H1 (cell line): ENCODE data around the gene DIP2C. TPM values are rescaled to one million over a fixed set of nuclear protein-coding genes. Genes with fewer than 3 reads are reported as not detected.

ENCODE experiments used
- CTCF ChIP-seq, 3 experiments: IDR thresholded peaks; 1 replicate in 2 of 3; 2 replicates in 1 of 3; pipeline versions ENCODE4 v1.5.1 to v1.6.1; 2011; ENCODE audit warnings: low read length in 3 of 3, mild to moderate bottlenecking in 3 of 3, inconsistent platforms in 2 of 3, low read depth in 1 of 3, moderate library complexity in 1 of 3; ENCODE audit not compliant: insufficient read depth in 1 of 3; ENCODE audit errors: control extremely low read depth in 1 of 3
- TBP ChIP-seq: IDR thresholded peaks from 2 replicates; pipeline ENCODE4 v1.6.1; 2011; ENCODE audit warnings: low read depth, low read length, improper control_type of control experiment
- TCF12 ChIP-seq: IDR thresholded peaks from 2 replicates; pipeline ENCODE4 v1.6.1; 2011; ENCODE audit warnings: low read depth, mild to moderate bottlenecking, low read length
- polyA plus RNA-seq, 7 experiments: library from polyadenylated mRNA; depleted of rRNA in 3 of 7; stranded (reverse) in 5 of 7; unstranded in 2 of 7; fragments of >200 nt in 5 of 7; fragments of 200-250 nt in 2 of 7; gene quantifications; 1 replicate in 5 of 7; 2 replicates in 1 of 7; 4 replicates in 1 of 7; pipeline versions ENCODE4 v1.2.1 to v1.2.3, GENCODE V29; 2011 to 2013; ENCODE audit warnings: missing spikeins in 2 of 7, mixed read lengths in 2 of 7
- total RNA-seq: library from RNA; stranded (reverse); fragmentation: NEBNext Ultra II Directional; extraction: Animal tissue kit (Norgen Biotek cat#: 25700); gene quantifications from 2 replicates; pipeline ENCODE4 v1.2.1, GENCODE V29; 2021

DIP2C gene
- total and polyA plus RNA-seq, 2 of the 8 experiments (the other 6 are each of a cell fraction or from before 2014, with no cell fraction given): 3.8 to 9.3 TPM

- TF ChIP-seq CTCF (IDR thresholded peaks at IDR 0.05; ENCODE audit: control extremely low read depth in 1 of 3, insufficient read depth in 1 of 3, low read depth in 1 of 3, low read length in 3 of 3) (no peak), TBP (no peak), TCF12 (no peak)
These were observed 98.7 kb downstream of the DIP2C start (continued) for GRCh38 chr10:590721-591120.
